Left renal pelvis (tissue), 4 donors: ENCODE measurements around the gene FBXO11. TPM values are rescaled to one million over a fixed set of nuclear protein-coding genes. Genes with fewer than 3 reads are reported as not detected.
A peak's percentile ranks its signal among the peaks of the same experiment; 100 is the strongest.

Source experiments
- DNase-seq, 4 donors: peaks; one replicate each; pipeline ENCODE4 v3.0.0-alpha.2; 2013; ENCODE audit warnings: low read depth in 4 of 4, low spot score in 3 of 4
- polyA plus RNA-seq, 4 donors: library from polyadenylated mRNA; unstranded; fragments of 120-200 nt; gene quantifications; one replicate each; pipeline ENCODE4 v1.2.1, GENCODE V29; 2013; ENCODE audit not compliant: insufficient read length in 4 of 4

FBXO11 gene
- polyA plus RNA-seq, 4 donors = 82.1 to 90.4 (median 85.9) TPM

DNA sequence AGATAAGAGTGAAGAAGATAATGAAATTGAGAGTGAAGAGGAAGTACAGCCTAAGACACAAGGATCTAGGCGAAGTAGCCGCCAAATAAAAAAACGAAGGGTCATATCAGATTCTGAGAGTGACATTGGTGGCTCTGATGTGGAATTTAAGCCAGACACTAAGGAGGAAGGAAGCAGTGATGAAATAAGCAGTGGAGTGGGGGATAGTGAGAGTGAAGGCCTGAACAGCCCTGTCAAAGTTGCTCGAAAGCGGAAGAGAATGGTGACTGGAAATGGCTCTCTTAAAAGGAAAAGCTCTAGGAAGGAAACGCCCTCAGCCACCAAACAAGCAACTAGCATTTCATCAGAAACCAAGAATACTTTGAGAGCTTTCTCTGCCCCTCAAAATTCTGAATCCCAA lies 107.7 kb downstream of the FBXO11 start:
- no peak for DNase-seq

DNA sequence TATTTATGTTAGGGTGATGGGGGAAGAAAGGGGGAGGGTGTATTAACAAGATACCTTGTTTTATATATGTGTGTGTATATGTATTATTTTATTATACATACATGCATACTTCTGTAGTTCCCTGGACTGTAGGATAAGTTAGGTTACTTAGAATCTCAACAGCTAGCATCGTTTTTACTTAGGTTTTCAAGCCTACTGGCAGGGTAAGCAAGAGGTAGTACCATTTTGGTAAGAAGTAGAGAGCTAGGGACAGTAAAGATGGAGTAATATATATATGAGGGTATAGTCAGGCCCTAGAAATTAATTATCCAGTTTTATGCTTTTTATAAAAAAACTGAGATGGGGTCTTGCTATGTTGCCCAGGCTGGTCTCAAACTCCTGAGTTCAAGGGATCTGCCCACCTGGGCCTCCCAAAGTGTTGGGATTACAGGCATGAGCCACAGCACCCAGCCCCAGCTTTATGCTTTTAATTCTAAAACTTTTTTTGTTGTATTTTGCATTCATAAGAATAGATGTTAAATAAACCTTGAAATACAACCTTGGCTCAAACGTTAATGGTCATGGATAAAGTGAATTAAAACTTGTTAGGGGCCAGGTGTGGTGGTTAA lies 110.1 kb downstream of the FBXO11 start:
- no peak for DNase-seq

- DNase-seq = no peak
Observed at GRCh38 chr2:47785986-47786385, 120.3 kb downstream of the FBXO11 start.

DNA sequence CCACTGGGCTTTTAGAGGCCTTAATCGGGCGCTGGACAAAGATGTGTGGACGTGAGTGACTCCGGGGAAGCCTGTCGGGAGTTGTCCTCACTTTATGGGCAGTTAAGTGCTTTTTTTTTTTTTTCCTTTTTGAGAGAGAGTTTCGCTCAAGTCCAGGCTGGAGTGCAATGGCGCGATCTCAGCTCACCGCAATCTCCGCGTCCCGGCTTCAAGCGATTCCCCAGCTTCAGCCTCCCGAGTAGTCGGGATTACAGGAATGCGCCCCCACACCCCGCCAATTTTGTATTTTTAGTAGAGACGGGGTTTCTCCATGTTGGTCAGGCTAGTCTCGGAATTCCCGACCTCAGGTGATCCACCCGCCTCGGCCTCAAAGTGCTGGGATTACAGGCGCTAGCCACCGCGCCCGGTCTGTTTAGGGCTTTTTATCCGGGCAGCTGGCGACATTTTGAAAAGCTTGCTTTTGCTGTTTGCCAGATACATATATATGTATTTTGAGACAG lies 121.9 kb downstream of the FBXO11 start:
- DNase-seq = no peak

DNA sequence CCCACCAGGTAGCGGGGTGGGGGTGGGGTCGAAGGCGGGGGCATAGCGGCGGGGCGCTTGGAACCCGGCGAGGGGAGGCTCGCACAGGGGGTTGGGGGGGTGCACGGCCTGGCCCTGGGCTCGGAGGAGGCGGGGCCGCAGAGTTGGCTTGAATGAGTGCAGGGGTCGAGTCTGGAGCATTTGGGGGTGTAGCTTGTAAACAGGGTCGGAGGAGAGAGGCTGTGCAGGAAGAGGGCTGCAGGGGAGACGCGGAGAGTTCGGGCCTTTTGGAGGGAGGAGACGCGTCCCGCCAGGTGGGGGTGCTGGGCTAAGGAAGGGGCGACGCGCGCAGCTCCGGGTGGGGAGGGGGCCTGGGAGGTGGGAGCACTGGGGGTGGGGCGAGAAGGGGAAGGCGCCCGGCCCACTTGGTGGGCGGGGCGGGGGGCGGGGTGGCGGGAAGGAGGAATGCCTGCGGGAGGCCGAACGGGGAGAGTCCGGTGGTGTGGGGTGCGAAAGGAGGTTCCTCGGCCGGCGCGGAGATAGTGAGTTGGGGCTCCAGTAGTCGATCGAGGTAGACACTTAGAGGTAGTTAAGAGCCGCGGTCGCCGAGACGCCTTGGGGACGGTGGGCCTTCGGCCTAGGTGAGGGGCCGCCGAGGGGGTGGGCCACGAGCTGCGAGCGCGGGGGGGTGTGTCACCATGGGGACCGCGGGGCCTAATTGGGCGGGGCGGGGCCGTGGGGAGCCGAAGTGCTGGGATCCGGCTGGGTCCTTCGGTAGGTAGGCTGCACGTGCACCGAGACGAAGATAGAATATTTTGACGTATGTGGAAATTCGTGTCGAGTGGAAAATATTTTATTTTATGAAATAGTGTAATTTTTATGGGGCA lies 122.6 kb downstream of the FBXO11 start:
- DNase-seq = peak; percentile 54 to 58 (median 55)

- peak; percentile 75 to 84 (median 82) for DNase-seq
Observed at GRCh38 chr2:47782671-47783485, 123.4 kb downstream of the FBXO11 start, which contains the start of gene MSH6. TSS of gene MSH6 (plus strand) at chr2:47783145. CDS start at chr2:47783234, 89 bp downstream.

GRCh38 chr2:47782381-47782670 lies 124.0 kb downstream of the FBXO11 start:
- DNase-seq = peak in 1 of 4 donors; percentile 60

DNA sequence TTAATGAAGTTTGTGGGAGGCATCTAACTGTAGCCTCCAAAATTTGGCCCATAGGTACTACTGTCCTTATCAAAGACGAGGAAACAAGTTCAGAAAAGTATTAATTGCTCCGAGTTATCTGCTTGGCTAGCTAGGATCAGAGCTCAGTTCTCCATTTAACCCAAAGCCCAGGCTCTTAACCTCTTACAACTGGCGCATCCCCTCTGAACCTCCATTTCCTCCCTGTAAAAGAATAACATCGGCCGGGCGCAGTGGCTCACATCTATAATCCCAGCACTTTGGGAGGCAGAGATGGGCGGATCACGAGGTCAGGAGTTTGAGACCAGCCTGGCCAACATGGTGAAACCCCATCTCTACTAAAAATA lies 126.9 kb downstream of the FBXO11 start:
- DNase-seq = no peak

DNA sequence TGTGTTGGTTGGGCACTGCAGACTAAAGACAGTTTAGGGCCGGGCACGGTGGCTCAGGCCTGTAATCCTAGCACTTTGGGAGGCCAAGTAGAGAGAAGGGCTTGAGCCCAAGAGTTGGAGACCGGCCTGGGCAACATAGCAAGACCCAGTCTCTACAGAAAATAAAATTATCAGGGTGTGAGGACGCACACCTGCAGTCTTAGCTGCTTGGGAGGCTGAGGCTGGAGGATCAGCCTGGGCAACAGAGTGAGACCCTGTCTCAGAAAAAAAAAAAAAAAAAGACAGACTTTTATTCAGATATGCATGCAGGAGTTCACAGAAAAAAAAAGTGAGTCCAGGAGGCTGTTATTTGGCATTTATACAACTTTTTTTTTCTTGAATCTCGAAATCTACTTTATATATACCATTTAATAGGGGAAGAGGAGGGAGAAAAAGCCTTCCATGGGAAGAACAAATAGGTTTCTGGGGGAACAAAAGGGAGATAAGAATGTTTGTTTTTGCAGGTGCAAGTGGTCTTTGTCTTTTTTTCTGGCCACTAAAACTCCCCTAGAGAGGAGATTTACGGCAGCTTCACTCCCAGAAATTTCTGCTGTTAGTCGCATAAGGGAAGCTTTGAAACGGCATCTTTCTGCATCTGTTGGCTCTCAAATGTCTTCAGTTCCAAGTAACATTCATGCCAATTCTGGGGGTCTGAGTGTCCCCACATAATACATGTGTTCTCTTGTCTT lies 127.4 kb downstream of the FBXO11 start:
- DNase-seq = no peak

- DNase-seq = no peak
Observed at GRCh38 chr2:47777277-47777937, 128.9 kb downstream of the FBXO11 start.

- DNase-seq = no peak
Observed at GRCh38 chr2:47774567-47774966, 131.7 kb downstream of the FBXO11 start.

DNA sequence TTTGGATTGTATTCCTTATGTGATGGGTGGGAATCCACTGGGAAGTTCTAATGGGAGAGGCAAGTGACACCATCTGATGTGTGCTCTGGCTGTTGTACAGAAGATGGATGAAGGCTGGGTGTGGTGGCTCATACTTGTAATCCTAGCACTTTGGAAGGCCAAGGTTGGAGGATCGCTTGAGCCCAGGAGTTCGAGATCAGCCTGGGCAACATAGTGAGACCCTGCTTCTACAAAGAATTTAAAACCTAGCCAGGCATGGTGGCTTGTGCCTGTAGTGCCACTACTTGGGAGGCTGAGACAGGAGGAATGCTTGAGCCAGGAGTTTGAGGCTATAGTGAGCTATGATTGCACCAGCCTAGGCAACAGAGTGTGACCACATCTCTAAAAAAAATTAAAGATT lies 134.0 kb downstream of the FBXO11 start:
- no peak for DNase-seq

- DNase-seq = no peak
Observed at GRCh38 chr2:47771211-47771610, 135.1 kb downstream of the FBXO11 start.

DNA sequence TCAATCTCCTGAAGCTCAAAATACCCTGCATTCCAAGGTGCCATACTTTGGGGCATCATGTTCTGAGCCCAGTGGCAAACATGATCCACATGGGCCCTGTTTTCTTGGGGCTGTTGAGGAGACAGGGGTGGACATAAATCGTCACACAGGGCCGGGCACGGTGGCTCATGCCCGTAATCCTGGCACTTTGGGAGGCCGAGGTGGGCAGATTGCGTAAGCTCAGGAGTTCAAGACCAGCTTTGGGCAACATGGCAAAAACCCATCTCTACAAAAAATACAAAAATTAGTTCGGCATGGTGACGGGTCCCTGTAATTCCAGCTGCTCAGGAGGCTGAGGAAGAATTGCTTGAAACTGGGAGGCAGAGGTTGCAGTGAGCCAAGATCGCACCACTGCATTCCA lies 137.0 kb downstream of the FBXO11 start:
- no peak for DNase-seq

DNA sequence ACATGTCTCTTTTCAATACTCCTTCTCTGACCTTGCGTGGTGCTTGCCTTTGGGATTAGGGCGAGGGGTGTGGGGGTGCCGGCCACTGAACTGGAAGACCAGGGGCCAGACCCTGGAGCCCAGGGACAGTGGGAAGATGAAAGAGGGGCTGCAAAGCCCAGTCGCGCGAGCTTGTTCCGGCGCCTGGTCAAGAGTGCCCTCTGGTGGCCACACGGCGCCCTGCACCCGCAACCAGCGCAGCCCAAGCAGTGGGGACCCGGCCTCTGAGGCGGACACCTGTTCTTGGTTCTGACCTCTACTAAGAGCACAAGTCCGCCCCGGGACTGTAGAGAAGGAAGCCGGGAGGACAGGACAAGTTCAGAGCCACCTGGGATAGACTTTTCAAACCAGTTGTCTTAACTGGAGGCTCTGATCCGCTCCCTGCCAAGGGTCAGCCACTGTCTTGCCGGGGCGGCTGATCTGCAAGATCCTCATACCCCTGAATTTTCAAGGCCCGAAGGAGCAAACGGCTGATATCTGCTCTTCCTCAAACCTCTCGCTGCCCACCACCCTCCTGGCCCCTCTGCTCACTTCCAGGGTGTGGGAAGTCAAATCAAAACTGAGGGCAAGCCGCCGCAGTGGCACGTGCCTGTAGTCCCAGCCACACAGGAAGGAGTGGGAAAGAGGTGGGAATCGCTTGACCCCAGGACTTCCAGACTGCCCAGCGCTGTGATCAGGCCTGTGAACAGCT lies 138.3 kb downstream of the FBXO11 start:
- DNase-seq = no peak

DNA sequence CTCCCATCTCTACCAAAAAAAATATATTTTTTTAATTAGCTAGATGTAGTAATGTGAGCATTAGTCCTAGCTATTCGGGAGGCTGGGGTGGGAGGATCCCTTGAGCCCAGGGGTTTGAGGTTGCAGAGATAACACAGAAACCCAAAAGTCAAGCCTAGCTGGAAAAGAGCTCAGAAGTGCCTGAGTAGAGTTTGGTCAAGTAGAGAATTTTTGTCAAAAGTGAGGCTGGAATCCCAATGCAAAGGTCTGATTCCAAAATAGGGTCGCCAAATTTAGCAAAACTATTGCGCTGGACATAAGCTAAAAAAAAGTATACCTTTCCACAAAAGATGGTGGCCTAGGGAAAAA lies 138.8 kb downstream of the FBXO11 start:
- no peak for DNase-seq

DNA sequence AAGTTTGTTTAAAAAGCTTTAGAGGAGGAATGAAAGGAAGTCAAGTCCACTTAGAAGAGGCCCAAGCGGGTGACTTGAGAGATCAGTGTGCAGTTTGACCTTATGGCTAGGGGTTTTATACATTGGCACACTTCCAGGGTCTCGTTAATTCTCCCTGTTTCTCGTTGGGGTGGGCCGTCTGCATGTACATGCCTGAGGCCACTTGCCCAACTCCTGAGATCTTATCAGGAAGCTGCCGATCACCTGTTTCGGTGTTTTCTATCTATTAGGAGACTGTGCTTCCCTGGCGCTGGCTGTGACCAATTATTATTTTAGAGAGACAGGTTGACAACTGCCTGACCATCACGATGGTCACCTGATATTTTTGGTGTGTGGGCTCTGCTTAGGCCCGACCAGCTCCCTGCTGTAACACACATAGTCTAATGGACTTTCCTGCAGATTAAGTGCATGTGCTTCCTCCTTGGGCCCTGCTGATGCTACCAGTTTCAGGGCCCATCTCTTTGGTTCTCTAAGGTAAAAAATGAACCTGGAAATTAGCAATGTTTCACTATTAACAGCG lies 154.4 kb downstream of the FBXO11 start:
- DNase-seq = no peak

GRCh38 chr2:47747878-47748277 lies 158.4 kb downstream of the FBXO11 start:
- DNase-seq = no peak

GRCh38 chr2:47744074-47744473 lies 162.2 kb downstream of the FBXO11 start:
- no peak for DNase-seq
